PC-9 (cell line): ENCODE results near the gene MCM7. TPM values are rescaled to one million over a fixed set of nuclear protein-coding genes. Genes with fewer than 3 reads are reported as not detected.

Source experiments
- BruUV-seq: library from RNA; stranded (reverse); fragments of 400-500 nt; replicated peaks from 2 replicates; lab custom pipeline; 2021; lab: Mats Ljungman, UMichigan
- CTCF ChIA-PET: fragments of 300-600 bp; sonication (Branson Sonifier 250); formaldehyde crosslinking; loops from one replicate; lab custom pipeline; 2022; ENCODE audit warnings: antibody characterized with exemption; lab: Charles Lee
- POLR2A ChIA-PET: fragments of 300-600 bp; sonication (Branson Sonifier 250); formaldehyde crosslinking; loops from one replicate; lab custom pipeline; 2022; ENCODE audit warnings: antibody characterized with exemption; ENCODE audit not compliant: unreplicated experiment; lab: Charles Lee
- DNase-seq, 2 experiments: peaks; one replicate each; pipeline versions ENCODE4 v3.0.0 to v3.0.0-alpha.2; 2015 to 2022; ENCODE audit warnings: mixed read lengths in 1 of 2
- H2AFZ ChIP-seq: fragments of 200-600 bp; sonication (generic); 2 replicates; pipeline ENCODE4 v1.8.1; 2017; ENCODE audit warnings: antibody characterized with exemption
- H3F3A ChIP-seq: fragments of 200-600 bp; sonication (generic); 2 replicates; pipeline ENCODE4 v1.8.1; 2017; ENCODE audit warnings: antibody characterized with exemption, mild to moderate bottlenecking, low read depth; ENCODE audit not compliant: insufficient read depth
- H3K27ac ChIP-seq: fragments of 200-600 bp; sonication (generic); 2 replicates; pipeline ENCODE4 v1.6.1; 2016; ENCODE audit warnings: mixed run types
- H3K27me3 ChIP-seq: fragments of 200-600 bp; sonication (generic); 2 replicates; pipeline ENCODE4 v1.6.1; 2016; ENCODE audit warnings: low read depth, mixed run types; ENCODE audit not compliant: insufficient read depth
- H3K36me3 ChIP-seq: fragments of 200-600 bp; sonication (generic); 2 replicates; pipeline ENCODE4 v1.6.1; 2016; ENCODE audit warnings: low read depth, mixed run types
- H3K4me1 ChIP-seq: fragments of 200-600 bp; sonication (generic); replicated peaks from 2 replicates; pipeline ENCODE4 v1.6.1; 2016; ENCODE audit warnings: mixed run types; ENCODE audit not compliant: insufficient read depth
- H3K4me2 ChIP-seq: fragments of 200-600 bp; sonication (generic); 2 replicates; pipeline ENCODE4 v1.6.1; 2017; ENCODE audit warnings: mixed run types
- H3K4me3 ChIP-seq: fragments of 200-600 bp; sonication (generic); 2 replicates; pipeline ENCODE4 v1.6.1; 2016; ENCODE audit warnings: mixed run types
- H3K79me2 ChIP-seq: fragments of 200-600 bp; sonication (generic); 2 replicates; pipeline ENCODE4 v1.6.1; 2017; ENCODE audit warnings: low read depth, mixed run types
- H3K9me2 ChIP-seq: fragments of 200-600 bp; sonication (generic); 2 replicates; pipeline ENCODE4 v1.8.1; 2017; ENCODE audit warnings: mild to moderate bottlenecking; ENCODE audit not compliant: insufficient read depth
- H3K9me3 ChIP-seq: fragments of 200-600 bp; sonication (generic); 2 replicates; pipeline ENCODE4 v1.8.1; 2016; ENCODE audit warnings: low read depth; ENCODE audit not compliant: insufficient read depth
- H4K20me1 ChIP-seq: fragments of 200-600 bp; sonication (generic); 2 replicates; pipeline ENCODE4 v1.8.1; 2017; ENCODE audit not compliant: insufficient read depth
- EZH2 ChIP-seq: fragments of 200-600 bp; sonication (generic); IDR thresholded peaks from 2 replicates; pipeline ENCODE4 v1.8.0; 2017; ENCODE audit warnings: antibody characterized with exemption, low read depth
- intact Hi-C: fragments of 100-400 bp; cut with micrococcal nuclease; formaldehyde crosslinking; loops from one replicate; pipeline ENCODE4 v1.10.0; 2022; ENCODE audit not compliant: unreplicated experiment
- total RNA-seq: library from RNA; stranded (reverse); gene quantifications from 2 replicates; pipeline ENCODE4 v1.2.3, GENCODE V29; 2021
- TF ChIP-seq, protein P1 (sequence below): fragments of 200-600 bp; sonication (generic); conservative IDR thresholded peaks from 2 replicates; pipeline ENCODE4 v1.6.1; 2017; ENCODE audit warnings: mixed run types, antibody characterized with exemption, mild to moderate bottlenecking, moderate library complexity

MCM7 gene
- total RNA-seq, 1 experiment from 2014 or later = 238 TPM

- Histone ChIP-seq H3K27me3 (no peaks in the 10 kb centered on the region), H3K4me2 (no peak overlapping the region), H3K79me2 (peaks cover 32% of the 10 kb centered on the region), H3K36me3 (peaks cover 42% of the 10 kb centered on the region), H4K20me1 (peaks cover 22% of the 10 kb centered on the region; the same call in 1 of the 2 replicates), H2AFZ (no peak overlapping the region), H3F3A (peaks cover 96% of the 10 kb centered on the region), H3K9me2 (no peaks in the 10 kb centered on the region), H3K4me1 (peaks cover 13% of the 10 kb centered on the region; the same call in 1 of the 2 replicates), H3K4me3 (no peak overlapping the region), H3K9me3 (no peaks in the 10 kb centered on the region), H3K27ac (no peak overlapping the region)
- no TSS peak for BruUV-seq
- TF ChIP-seq, protein P1, sequence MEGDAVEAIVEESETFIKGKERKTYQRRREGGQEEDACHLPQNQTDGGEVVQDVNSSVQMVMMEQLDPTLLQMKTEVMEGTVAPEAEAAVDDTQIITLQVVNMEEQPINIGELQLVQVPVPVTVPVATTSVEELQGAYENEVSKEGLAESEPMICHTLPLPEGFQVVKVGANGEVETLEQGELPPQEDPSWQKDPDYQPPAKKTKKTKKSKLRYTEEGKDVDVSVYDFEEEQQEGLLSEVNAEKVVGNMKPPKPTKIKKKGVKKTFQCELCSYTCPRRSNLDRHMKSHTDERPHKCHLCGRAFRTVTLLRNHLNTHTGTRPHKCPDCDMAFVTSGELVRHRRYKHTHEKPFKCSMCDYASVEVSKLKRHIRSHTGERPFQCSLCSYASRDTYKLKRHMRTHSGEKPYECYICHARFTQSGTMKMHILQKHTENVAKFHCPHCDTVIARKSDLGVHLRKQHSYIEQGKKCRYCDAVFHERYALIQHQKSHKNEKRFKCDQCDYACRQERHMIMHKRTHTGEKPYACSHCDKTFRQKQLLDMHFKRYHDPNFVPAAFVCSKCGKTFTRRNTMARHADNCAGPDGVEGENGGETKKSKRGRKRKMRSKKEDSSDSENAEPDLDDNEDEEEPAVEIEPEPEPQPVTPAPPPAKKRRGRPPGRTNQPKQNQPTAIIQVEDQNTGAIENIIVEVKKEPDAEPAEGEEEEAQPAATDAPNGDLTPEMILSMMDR = no peak
- no peak for TF ChIP-seq EZH2
- intact Hi-C loops = no loop called here
- ChIA-PET CTCF (no interaction called here), POLR2A (no interaction called here)
- no peak for DNase-seq
Measured at GRCh38 chr7:100093925-100094486, 7.2 kb downstream of the MCM7 start.

DNA sequence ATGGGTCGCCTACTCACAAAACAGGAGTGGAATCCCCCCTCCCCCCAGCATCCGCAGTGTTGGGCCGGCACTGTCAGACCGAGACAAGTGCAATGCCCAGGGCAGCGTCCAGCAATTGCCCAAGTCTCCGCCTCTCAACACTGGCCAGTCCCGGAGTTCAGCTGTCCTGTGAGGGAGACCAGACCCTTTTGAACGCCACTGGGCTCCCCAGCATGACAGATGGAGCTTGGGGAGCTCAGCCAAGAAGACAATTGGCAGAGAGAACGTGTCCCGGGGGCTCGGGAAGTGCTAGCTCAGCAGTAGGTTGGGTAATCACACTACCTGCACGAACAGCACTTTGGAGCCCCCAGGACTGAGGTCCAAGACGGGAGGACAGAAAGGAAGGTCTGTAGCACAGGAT, 7.7 kb downstream of the MCM7 start:
- Histone ChIP-seq H3K4me2 (no peak overlapping the region), H2AFZ (no peak overlapping the region), H3F3A (peaks cover 91% of the 10 kb centered on the region), H3K4me3 (no peak overlapping the region), H3K9me2 (no peaks in the 10 kb centered on the region), H3K36me3 (peaks cover 37% of the 10 kb centered on the region), H4K20me1 (peaks cover 22% of the 10 kb centered on the region; the same call in 1 of the 2 replicates), H3K9me3 (no peaks in the 10 kb centered on the region), H3K27me3 (no peaks in the 10 kb centered on the region), H3K27ac (no peak overlapping the region), H3K4me1 (peaks cover 10% of the 10 kb centered on the region), H3K79me2 (peaks cover 27% of the 10 kb centered on the region)
- BruUV-seq = no TSS peak
- intact Hi-C loops = no loop called here
- no peak for DNase-seq
- TF ChIP-seq EZH2 = no peak
- TF ChIP-seq, protein P1 = no peak
- ChIA-PET CTCF (no interaction called here), POLR2A (no interaction called here)

- Histone ChIP-seq H3K79me2 (peaks cover 22% of the 10 kb centered on the region), H3K9me2 (no peaks in the 10 kb centered on the region), H2AFZ (no peak overlapping the region), H3F3A (peaks cover 86% of the 10 kb centered on the region), H3K27ac (no peak overlapping the region), H3K27me3 (no peaks in the 10 kb centered on the region), H3K4me2 (no peak overlapping the region), H3K4me1 (peaks cover 14% of the 10 kb centered on the region), H3K36me3 (peaks cover 32% of the 10 kb centered on the region), H3K4me3 (no peak overlapping the region), H4K20me1 (peaks cover 22% of the 10 kb centered on the region; the same call in 1 of the 2 replicates), H3K9me3 (no peaks in the 10 kb centered on the region)
- DNase-seq = no peak
- TSS peak; percentile 1 for BruUV-seq
- intact Hi-C loops = no loop called here
- TF ChIP-seq, protein P1 = no peak
- no peak for TF ChIP-seq EZH2
- POLR2A ChIA-PET = no interaction called here
- CTCF ChIA-PET = no interaction called here
Measured at GRCh38 chr7:100093054-100093453, 8.1 kb downstream of the MCM7 start.
